Suprapubic skin (tissue), 2 donors: ENCODE measurements around the gene PSTPIP2.
"Not testable (repeated sequence)": the region's sequence is repeated elsewhere in the genome, so short reads cannot be mapped to it uniquely, and the experiment has no call there.

Experiments used
- EP300 ChIP-seq: sonication (generic); formaldehyde crosslinking; IDR thresholded peaks from one replicate; pipeline ENCODE4 v1.6.1; 2017; ENCODE audit warnings: antibody characterized with exemption
- POLR2A ChIP-seq, 2 donors: fragments of 450-650 bp; IDR thresholded peaks; one replicate each; pipeline ENCODE4 v1.6.1; 2017; ENCODE audit warnings: antibody characterized with exemption in 2 of 2, mild to moderate bottlenecking in 2 of 2, moderate library complexity in 2 of 2

DNA sequence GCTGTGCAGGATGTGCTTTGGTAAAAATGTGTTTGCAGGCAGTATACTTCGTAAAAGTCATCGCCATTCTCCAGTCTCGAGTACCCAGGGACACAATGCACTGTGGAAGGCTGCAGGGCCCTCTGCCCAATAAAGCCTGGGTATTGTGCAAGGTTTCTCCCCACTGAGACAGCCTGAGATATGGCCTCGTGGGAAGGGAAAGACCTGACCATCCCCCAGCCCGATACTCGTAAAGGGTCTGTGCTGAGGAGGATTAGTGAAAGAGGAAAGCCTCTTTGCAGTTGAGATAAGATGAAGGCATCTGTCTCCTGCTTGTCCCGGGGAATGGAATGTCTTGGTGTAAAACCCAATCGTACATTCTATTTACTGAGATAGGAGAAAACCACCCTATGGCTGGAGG, 16.4 kb upstream of the PSTPIP2 start:
- TF ChIP-seq EP300; POLR2A (IDR thresholded peaks at IDR 0.05): not testable (repeated sequence)
